OCI-LY3 (cell line): ENCODE results near the gene BHLHE40.

ENCODE experiments used
- H2AFZ ChIP-seq: fragments of 200-600, 300-600 bp; shearing (Covaris generic); 2 replicates; pipeline ENCODE4 v1.6.0; 2014; ENCODE audit warnings: antibody characterized with exemption, low read depth, low read length
- H3K27ac ChIP-seq: fragments of 200-600, 300-600 bp; sonication (generic); 2 replicates; pipeline ENCODE4 v1.5.1; 2014; ENCODE audit warnings: mild to moderate bottlenecking, low read length, moderate library complexity, mixed read lengths
- H3K27me3 ChIP-seq: fragments of 200-600, 300-600 bp; sonication (generic); 2 replicates; pipeline ENCODE4 v1.6.1; 2014; ENCODE audit warnings: low read depth, low read length, mixed read lengths
- H3K36me3 ChIP-seq: fragments of 200-600, 300-600 bp; sonication (generic); replicated peaks from 2 replicates; pipeline ENCODE3; 2014; ENCODE audit warnings: low read depth, low read length, mixed read lengths
- H3K4me1 ChIP-seq: fragments of 300-600, 200-600 bp; sonication (generic); 2 replicates; pipeline ENCODE4 v1.6.1; 2014; ENCODE audit warnings: low read length, mixed read lengths
- H3K4me2 ChIP-seq: fragments of 200-600, 300-600 bp; sonication (generic); 2 replicates; pipeline ENCODE4 v1.6.1; 2014; ENCODE audit warnings: low read length, mixed read lengths
- H3K4me3 ChIP-seq: fragments of 300-600, 200-600 bp; sonication (generic); 2 replicates; pipeline ENCODE4 v1.5.1; 2014; ENCODE audit warnings: antibody characterized with exemption, mild to moderate bottlenecking, low read length, moderate library complexity
- H3K79me2 ChIP-seq: fragments of 300-600, 200-600 bp; shearing (Covaris generic); 2 replicates; pipeline ENCODE4 v1.6.1; 2014; ENCODE audit warnings: mild to moderate bottlenecking, low read length, mixed read lengths
- H3K9ac ChIP-seq: fragments of 300-600, 200-600 bp; shearing (Covaris generic); 2 replicates; pipeline ENCODE4 v1.6.0; 2014; ENCODE audit warnings: mild to moderate bottlenecking, low read length, moderate library complexity
- H3K9me3 ChIP-seq: fragments of 200-600, 300-600 bp; shearing (Covaris generic); 2 replicates; pipeline ENCODE4 v1.6.1; 2014; ENCODE audit warnings: low read length, mixed read lengths; ENCODE audit not compliant: insufficient read depth
- H4K20me1 ChIP-seq: fragments of 200-600, 300-600 bp; sonication (generic); 2 replicates; pipeline ENCODE4 v1.6.1; 2016; ENCODE audit warnings: low read length, mixed read lengths; ENCODE audit not compliant: insufficient read depth
- EZH2phosphoT487 ChIP-seq: fragments of 200-600 bp; shearing (Covaris generic); IDR thresholded peaks from 2 replicates; pipeline ENCODE4 v1.6.1; 2018; ENCODE audit warnings: antibody characterized with exemption, mixed run types, low read depth
- TF ChIP-seq, protein P1 (sequence below): fragments of 200-600, 300-600 bp; sonication (generic); IDR thresholded peaks from 2 replicates; pipeline ENCODE4 v1.5.1; 2014; ENCODE audit warnings: antibody characterized with exemption, low read length, low read depth

The BHLHE40 gene

DNA sequence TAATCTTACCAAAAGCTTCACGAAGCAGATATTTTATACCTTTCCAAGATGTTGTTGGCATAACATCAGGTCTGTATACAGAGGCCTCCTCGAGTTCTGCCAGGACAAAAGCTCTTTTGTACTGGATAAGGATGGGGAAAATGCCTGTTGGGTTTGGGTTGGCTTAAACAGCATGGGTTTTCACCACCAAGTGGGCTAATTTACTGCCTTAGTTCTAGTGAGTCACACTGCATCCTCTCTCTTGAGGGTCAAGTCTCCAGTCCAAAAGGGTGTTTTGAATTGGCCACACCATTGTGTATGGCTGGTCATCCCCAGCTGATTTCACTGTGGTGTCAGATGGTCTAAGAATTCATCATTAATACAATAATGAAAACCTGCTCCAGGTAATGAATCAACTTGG lies 26.1 kb upstream of the BHLHE40 start:
- no peak overlapping the region for H3K27ac ChIP-seq
- H3K9ac ChIP-seq = no peak overlapping the region
- TF ChIP-seq, protein P1, sequence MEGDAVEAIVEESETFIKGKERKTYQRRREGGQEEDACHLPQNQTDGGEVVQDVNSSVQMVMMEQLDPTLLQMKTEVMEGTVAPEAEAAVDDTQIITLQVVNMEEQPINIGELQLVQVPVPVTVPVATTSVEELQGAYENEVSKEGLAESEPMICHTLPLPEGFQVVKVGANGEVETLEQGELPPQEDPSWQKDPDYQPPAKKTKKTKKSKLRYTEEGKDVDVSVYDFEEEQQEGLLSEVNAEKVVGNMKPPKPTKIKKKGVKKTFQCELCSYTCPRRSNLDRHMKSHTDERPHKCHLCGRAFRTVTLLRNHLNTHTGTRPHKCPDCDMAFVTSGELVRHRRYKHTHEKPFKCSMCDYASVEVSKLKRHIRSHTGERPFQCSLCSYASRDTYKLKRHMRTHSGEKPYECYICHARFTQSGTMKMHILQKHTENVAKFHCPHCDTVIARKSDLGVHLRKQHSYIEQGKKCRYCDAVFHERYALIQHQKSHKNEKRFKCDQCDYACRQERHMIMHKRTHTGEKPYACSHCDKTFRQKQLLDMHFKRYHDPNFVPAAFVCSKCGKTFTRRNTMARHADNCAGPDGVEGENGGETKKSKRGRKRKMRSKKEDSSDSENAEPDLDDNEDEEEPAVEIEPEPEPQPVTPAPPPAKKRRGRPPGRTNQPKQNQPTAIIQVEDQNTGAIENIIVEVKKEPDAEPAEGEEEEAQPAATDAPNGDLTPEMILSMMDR = no peak
- TF ChIP-seq EZH2phosphoT487 = no peak
- H3K36me3 ChIP-seq = no peaks in the 10 kb centered on the region
- no peaks in the 10 kb centered on the region for H3K79me2 ChIP-seq
- H3K9me3 ChIP-seq = no peaks in the 10 kb centered on the region
- H3K4me1 ChIP-seq = no peaks in the 10 kb centered on the region
- H3K4me2 ChIP-seq = no peak overlapping the region
- no peak overlapping the region for H2AFZ ChIP-seq
- H4K20me1 ChIP-seq = no peaks in the 10 kb centered on the region
- no peak overlapping the region for H3K4me3 ChIP-seq
- H3K27me3 ChIP-seq = peaks cover 14% of the 10 kb centered on the region

DNA sequence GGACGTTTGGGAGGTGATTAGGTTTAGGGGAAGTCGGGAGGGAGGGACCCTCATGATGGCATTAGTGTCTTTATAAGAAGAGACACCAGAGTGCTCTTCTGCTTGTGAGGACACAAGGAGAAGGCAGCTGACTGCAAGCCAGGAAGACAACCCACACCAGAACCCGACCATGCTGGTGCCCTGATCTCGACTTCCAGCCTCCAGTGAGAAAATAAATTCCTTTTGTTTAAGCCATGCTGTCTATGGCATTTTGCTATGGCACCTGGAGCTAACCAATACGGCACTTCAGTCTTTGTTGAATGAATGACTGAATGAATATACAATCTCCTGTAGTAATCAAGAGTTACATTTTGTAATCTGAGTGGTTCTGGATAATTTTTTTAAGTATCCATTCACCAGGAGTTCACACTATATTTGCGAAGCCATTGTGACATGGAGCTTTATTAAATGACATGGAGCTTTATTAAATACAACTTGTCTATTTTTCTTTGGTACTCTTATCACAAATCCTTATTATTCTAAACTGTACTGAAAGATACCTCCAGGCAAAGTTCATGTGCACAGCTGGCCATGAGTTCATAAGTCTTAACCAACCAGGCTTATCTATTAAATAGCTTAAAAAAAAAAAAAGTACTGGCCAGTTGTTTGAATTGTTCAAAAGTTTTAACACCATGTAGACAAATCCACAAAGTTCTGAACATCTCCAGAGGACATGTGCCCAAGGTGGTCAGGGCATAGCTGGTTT lies 24.8 kb upstream of the BHLHE40 start:
- H3K4me3 ChIP-seq = no peak overlapping the region
- H3K4me1 ChIP-seq = no peaks in the 10 kb centered on the region
- H2AFZ ChIP-seq = no peak overlapping the region
- H3K9me3 ChIP-seq = peaks cover 4% of the 10 kb centered on the region; the same call in 1 of the 2 replicates
- H3K9ac ChIP-seq = no peak overlapping the region
- H3K27me3 ChIP-seq = peaks cover 16% of the 10 kb centered on the region
- H3K79me2 ChIP-seq = no peaks in the 10 kb centered on the region
- TF ChIP-seq, protein P1 = no peak
- TF ChIP-seq EZH2phosphoT487 = no peak
- no peaks in the 10 kb centered on the region for H4K20me1 ChIP-seq
- H3K27ac ChIP-seq = no peak overlapping the region
- no peaks in the 10 kb centered on the region for H3K36me3 ChIP-seq
- H3K4me2 ChIP-seq = no peak overlapping the region

DNA sequence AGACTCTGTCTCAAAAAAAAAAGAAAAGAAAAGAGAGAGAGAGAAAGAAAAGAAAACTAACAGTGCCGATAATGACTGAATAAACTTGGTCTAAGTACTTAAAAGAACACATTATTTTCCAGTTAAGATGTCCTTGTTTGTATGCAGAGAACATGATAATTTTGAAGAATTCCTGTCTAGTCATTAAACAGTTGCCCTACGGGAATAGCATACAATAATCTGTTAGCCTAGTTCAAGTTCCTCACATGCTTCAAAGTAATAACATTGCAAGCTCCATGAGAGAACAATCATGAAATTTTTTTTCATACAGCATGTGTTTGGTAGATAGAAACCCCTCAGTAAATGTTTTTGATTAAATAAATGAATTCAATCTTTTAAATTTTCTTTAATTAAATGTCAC lies 23.1 kb upstream of the BHLHE40 start:
- Histone ChIP-seq H3K9ac (no peak overlapping the region), H3K79me2 (no peaks in the 10 kb centered on the region), H3K27ac (no peak overlapping the region), H2AFZ (no peak overlapping the region), H4K20me1 (no peaks in the 10 kb centered on the region), H3K4me2 (no peak overlapping the region), H3K36me3 (no peaks in the 10 kb centered on the region), H3K9me3 (peaks cover 4% of the 10 kb centered on the region; the same call in 1 of the 2 replicates), H3K27me3 (peaks cover 12% of the 10 kb centered on the region), H3K4me1 (no peaks in the 10 kb centered on the region), H3K4me3 (no peak overlapping the region)
- no peak for TF ChIP-seq EZH2phosphoT487
- TF ChIP-seq, protein P1 = no peak

DNA sequence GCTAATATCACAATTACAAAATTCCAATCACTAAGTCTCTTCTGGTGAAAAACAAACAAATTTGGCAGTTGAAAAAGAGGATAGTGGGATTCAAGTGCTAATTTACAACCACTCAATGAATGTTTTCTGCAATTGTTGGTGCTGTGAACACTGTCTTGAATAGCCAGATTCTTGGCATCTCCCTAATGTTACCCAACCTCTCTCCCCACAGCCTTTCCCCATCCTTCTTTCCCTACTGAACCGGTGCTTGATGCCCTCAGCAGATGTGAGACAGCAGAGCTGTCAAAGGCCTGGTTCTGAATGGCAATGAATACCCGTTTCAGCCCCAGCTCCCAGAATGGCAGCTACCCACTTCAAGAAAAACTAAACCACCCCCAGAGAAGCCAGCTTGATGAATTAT lies 22.5 kb upstream of the BHLHE40 start:
- H3K9me3 ChIP-seq = peaks cover 4% of the 10 kb centered on the region; the same call in 1 of the 2 replicates
- H3K9ac ChIP-seq = no peak overlapping the region
- H3K27me3 ChIP-seq = peaks cover 12% of the 10 kb centered on the region
- no peak overlapping the region for H3K4me3 ChIP-seq
- H2AFZ ChIP-seq = no peak overlapping the region
- H3K36me3 ChIP-seq = no peaks in the 10 kb centered on the region
- H4K20me1 ChIP-seq = no peaks in the 10 kb centered on the region
- H3K27ac ChIP-seq = no peak overlapping the region
- no peaks in the 10 kb centered on the region for H3K79me2 ChIP-seq
- H3K4me2 ChIP-seq = no peak overlapping the region
- H3K4me1 ChIP-seq = no peaks in the 10 kb centered on the region
- TF ChIP-seq, protein P1 = no peak
